GM21528 (cell line): ENCODE measurements around the gene MAF.

Experiments
- ATAC-seq: cut with Tn5 transposase; IDR thresholded peaks from one replicate; pipeline ENCODE4 v1.9.1; 2021; ENCODE audit warnings: mild to moderate bottlenecking, moderate library complexity; ENCODE audit not compliant: unreplicated experiment, low FRiP score

Gene MAF

DNA sequence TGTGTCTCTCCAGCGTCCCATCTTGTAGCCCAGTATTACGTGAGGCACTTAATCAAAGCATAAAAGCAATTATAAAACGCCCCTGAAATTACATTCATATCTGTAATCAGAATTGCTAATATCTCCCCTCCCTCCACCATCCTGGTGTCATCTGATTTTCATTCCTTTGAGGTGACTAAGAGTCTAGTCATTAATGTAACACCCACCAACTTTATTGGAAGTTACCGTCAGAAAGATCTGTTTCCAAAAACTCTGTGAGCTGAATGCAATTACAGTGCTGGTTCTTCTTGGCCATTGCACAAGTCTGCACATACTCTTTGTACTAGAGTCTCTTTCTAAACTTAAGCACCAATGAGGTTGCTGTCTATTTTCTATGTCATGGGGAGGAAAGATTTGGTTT, 12.5 kb upstream of the MAF start:
- no peak for ATAC-seq

DNA sequence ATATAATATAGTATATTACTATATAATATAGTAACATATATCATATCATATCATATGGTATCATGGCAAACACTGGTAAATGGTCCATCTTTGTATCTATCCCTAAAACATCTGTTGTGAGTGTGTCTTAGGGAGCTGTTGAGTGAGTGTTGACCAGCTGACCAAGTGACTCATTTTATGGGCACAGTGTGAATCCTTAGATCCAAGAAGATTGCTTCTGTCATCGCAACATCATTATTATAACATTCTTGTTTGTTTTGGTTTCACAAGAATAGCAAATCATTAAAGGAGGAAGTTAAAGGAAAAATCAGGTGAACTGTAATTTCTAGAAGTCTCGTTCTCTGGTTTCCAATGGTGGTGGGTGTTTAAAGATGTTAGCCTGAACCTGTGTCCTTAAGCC, 11.7 kb upstream of the MAF start:
- no peak for ATAC-seq

DNA sequence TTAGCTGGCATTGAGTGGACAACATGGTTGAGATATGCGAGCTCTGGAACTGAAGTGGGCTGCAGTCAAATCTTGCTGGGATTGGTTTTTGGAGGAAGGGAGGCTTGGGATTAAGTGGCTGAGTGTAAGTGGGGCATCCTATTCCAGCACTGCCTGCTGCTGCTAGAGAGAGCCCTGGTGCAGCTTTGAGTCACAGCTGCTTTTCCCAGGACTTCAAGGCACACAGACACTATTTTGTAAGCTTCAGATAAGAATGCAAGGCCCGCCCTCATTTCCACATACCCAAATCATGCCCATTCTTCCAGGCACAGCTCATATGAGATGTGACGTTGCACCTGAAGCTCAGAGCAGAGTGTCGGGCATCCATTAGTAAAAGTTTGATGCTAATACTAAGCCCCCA, 10.2 kb upstream of the MAF start:
- no peak for ATAC-seq

DNA sequence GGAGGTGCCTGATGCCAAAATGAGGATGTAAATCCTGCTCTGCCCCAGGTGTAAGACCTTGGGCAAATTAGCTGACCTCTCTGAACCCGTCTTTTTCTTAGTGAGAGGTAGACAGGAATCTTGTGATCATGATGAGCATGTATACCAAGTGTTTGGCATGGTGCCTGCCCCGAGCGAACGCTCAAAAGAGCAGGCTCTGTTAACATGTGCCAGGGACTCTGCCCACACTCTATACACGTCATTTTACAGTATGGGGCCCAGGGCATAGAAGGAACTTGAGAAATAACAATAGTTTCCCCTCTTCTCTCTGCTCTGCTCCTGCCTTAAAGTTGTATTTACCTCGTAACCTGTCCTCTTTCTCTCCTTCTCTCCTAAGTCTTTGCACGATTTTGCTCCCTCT, 9.3 kb upstream of the MAF start:
- no peak for ATAC-seq

DNA sequence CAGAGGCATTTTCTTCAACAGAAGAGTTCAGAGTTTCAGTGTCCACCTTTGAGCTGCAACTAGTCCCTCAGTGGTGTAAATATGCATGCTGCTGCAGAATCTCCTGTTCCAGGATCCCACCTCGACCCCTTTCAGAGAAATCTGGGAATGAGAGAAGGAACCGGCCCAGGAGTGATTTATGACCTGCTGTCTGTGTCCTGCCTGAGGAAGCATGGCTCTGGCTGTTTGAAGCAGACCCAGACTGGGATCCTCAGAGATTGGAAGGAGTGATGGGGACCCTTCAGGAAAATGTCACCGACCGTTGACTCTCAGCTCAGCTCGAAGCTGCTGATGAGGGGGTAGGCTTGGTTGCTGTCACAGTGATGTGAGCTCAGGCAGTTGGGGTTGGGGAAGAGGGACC, 8.4 kb upstream of the MAF start:
- no peak for ATAC-seq

DNA sequence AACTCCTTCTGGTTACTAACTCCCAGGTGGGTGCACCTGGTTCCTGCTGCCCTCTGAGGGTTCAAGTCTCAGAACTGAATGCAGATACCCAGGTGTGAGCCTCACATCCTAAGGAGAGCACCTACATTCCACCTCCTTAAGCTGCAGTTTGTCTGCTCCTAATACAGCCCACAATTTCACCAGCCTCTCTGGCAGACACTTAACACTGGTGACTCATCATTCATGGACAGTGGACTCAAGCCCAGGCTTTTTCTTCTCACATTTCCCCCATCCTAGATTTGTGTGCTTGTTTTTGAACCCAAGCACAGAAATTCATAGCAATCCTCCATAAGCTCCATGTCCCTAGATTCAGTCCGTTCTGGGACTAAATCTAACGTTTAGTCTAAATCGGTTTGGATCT, 7.0 kb upstream of the MAF start:
- no peak for ATAC-seq

DNA sequence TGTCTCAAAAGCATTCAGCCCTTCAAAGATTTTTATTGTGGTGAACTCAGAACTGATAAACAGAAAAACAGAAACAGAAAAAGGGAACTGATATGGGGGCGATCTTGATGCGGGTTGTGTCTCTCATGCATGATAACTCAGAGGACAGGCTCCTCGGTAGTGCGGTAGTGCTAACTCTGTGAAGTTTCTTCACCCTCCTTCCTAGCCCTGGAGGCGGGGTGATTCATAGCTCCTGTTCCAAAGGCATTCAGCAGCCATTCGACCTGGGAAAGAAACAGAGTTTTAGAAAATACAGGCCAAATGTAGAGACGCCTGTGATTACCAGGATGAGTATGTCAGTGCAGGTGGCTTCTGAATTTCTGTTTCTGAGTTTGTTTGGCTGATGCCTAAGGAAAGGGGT, 5.5 kb upstream of the MAF start:
- peak; percentile 70 for ATAC-seq

DNA sequence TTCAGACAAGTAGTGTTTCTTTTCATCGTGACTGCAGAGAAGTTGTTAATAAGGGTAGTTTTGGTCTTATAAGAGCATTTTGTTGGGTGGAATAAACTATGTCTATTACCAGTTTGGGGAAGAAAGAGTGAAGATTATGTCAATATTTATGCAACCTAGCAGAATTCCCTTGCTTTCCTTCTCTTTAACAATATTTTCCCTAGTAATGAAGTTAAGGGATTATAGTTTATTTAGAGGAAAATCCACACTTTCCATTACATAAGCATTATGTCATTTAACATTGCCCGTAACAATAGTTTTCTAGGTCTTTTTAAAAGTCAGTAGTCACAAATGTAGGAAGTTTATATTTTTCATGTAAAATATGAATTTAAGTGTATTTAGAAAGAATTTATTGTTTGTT, 2.5 kb upstream of the MAF start:
- ATAC-seq, result no peak

DNA sequence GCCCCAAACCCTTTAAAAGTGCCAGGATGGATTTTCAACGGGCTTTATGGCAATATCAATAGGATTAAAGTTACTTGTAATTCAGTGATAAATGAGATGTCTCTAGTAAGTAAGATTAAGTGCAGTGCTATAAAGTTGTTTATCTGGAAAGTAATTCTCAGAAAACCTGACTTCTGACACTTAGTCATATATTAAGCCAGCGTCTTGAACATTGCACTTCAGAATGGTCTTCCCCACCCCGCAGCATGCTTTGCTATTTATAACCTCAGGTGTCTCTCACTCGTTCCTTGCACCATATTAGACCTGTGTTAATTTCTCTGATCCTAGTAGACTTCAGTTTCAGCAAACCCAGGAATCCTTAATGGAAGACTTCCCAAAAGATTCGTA, 2.1 kb upstream of the MAF start:
- ATAC-seq, result no peak

DNA sequence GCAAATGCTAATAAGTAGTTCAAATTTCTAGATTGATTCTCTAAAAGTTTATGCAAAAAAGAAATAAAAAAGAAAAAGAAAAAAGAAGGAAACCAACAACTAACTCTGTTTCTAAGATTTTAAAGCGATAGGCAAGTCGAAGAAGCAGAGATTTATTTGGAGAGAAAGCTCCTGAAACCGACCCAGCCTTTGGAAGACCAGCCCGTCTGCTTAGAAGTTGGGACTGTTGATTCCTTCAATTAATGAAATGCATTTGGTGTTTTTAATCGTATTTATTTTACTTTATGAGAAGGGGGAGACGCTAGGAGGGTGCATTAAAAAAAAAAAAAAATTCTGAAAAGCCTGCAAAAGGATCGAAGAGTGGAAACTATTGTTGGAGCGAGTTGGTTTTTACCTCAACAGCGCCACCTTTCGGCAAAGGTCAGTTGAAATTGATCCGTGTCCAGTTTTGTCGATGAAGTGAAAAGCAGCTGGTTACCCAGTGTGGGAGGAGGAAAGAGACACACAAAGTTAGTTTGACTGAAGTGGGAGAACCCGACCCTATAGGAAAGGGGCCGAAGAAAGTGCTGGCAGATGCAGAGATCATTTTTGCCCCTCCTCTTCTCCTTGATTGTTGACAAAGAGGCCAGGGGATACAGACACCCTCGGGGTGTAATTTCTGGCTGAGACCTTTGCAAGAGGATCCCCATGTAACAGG, 1.5 kb upstream of the MAF start:
- no peak for ATAC-seq

DNA sequence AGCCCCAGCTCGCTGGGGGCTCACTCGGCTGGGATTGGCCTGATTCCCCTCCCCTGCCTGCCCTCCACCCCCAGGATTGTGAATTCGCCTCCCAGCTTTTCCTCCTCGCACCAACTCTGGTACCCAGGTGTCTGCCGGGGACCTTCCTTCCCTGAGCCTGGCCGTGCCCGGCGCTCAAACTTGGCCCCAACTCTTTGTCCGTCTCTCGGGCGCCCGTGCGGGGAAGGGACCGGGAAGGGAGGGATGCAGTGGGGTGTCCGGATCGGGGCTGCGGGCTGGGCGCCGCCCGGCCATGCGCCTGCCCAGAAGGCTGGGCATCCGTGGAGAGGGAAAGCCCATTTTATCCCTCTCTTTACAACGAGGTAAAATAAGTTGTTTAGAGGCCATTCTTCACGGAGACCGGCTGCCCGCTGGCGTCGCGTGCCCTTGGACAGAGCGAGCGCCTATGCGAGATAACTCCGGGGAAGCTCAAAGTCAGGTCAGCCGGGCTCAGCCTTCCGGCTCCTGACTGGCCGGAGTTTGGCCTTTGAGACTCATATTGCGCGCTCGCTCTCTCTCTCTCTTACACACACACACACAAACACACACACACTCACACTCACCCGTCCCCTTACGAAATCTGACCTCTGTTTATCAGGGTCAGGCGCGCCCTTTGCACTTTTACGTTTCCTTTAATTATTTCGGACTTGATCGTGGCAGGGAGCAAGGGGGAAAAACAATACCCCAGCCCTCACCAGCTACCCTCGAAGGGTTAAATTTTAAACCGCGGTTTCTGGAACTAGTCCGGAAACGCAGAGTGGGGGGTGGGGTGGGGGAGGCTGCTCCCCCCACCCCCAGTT, 774 bp upstream of the MAF start:
- ATAC-seq, result no peak

DNA sequence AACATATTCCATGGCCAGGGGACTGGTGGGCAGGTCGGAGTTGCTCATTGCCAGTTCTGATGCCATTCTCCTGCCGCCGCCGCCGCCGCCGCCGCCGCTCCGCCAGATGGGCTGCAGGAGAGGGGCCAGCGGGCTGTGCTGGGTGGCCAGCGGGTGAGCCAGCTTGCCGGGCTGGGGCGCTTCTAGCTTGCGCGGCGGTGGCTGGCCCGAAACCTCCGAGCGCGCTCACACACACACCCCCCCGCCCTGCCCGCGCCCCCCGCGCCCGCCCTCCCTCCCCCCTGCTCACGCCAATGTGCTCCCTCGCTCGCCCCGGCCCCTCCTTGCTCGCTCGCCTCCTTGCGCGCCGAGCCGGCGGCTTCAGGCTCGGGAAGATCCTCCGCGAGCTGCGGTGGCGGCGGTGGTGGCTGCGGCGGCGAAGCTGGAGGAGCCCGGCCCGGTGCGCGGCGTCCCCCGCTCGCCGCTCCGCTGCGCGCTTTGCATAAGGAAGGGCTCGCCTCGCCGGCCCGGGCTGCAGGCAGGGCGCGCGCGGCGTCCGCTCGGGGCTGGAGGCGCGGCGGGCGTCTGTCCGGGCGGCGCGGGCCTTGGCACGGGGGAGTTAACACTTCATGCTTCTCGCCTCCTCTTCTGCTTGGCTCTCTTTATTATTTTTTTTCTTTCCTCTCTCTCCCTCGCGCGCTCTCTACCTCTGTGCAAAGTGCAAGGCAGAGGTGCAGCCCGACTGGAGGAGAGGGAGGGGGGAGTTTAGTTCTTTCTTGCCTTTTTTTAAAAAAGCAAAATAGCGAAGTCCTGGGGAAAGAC, 500 bp downstream of the MAF start:
- peak; percentile 51 for ATAC-seq

DNA sequence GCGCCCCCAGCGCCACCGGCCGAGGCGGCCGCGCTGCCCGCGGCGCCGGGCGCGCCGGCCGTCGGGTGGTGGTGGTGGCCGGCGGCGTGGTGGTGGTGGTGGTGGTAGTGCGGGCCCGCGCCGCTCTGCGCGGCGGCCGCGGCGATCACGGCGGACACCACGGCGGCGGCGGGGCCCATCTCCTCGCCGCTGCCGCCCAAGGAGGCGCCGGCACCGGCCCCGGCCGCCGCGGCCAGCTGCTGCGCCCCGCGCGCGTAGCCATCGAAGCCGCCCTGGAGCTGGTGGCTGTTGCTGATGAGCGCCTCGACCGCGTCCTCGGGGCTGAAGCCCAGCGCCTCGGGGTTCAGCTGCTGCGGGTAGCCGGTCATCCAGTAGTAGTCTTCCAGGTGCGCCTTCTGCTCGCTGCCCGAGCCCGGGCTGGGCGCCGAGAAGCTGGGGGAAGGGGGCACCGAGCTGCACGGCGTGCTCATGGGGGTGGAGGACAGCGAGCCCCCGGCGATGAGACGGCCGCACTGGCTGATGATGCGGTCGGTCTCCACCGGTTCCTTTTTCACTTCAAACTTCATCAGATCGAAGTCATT, 1.2 kb downstream of the MAF start:
- no peak for ATAC-seq

DNA sequence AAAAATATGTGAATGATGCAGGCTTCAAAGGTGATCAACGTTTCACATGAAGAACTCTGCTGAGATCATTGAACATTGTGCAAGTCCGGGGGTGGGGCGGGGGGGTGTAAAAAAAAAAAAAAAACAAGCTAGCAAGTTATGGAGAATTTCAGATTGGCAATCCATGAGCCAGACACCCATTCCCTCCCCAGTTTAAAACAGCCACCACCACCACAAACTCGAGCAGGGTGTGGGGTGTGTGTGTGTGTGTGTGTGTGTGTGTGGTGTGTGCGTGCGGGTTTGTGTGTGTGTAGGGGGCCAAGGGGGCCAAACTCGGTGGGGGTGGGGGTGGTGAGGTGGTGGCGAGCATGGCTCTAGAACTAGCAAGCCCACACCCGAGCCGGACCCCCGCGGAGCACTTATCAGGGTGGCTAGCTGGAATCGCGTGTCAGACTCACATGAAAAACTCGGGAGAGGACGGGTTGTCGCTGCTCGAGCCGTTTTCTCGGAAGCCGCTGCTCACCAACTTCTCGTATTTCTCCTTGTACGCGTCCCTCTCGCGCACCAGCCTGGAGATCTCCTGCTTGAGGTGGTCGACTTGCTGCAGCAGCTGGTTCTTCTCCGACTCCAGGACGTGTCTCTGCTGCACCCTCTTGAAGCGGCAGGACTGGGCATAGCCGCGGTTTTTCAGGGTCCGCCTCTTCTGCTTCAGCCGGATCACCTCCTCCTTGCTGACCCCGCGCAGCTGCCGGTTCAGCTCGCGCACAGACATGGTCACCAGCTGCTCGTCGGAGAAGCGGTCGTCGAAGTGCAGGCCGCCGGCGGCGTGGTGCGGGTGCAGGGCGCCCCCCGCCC, 2.0 kb downstream of the MAF start:
- no peak for ATAC-seq

DNA sequence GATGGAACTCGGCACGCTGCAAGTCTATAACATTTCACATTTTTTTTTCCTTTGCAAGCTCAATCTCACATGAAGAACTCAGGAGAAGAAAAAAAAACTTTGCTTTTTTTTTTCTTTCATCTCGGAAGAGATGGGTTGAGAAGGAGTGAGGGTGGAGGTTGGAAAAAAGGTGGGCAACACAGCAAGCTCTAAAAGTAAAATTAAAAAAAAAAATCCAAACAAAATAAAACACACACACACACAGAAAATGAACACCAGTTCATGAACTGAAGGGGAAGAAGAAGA, 2.5 kb downstream of the MAF start:
- no peak for ATAC-seq

DNA sequence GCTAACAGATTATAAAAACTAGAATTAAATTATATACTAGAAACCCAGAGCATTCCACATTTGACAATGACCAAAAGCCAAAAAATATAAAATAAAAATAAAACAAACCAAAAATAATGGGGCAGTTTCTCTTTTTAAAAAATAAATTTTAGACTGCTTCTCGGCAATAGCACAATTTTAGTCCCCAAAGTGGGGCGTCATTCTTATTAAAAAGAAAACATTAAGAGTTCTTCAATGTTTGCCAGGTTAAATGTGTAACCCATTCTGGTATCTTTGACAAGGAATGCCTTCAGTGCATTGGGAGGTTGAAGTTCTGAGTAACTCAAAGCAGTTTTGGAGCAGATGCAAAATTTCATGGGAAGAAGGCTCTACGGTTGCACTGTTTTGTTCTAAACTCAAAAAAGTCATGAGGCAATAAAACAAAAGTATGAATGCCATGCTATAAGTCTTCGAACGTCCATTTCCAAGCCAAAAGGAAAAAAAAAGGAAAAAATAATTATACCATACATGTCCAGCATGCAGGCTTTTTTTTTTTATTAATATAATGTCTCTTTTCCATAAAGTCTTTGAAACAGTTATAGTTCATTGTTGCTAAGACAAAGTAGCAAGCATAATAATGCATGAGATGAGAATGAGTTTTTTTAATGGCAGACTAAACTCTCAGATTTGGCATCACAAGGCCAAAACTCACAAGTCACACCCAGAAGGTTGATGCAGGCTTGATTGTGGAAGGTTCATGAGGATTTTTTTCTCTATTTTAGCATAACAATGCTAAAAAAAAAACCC, 3.1 kb downstream of the MAF start:
- ATAC-seq, result no peak

DNA sequence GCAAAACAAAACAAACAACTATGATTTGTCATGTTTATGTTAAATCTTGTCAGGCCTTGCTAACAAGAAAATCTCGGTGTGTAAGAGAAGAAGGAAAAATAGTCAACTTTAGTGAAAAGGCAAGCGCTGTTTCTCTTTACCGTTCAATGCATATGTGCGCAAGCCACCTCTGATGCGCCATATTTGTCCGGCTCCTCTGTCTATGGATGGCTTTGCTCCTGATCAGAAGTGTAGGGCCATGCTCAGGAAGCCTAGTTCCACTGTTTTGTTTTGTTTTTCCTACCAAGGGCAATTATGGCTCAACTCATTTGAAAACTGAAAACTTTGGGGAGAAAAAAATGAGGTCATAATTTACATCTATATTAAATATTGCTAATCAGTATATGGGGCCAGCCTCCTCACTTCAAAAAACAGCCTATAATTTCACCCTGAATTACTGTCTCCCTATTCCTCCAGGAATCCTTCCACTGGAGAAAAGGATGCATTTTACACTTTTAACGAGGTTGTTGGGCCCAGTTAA, 4.5 kb downstream of the MAF start:
- no peak for ATAC-seq

DNA sequence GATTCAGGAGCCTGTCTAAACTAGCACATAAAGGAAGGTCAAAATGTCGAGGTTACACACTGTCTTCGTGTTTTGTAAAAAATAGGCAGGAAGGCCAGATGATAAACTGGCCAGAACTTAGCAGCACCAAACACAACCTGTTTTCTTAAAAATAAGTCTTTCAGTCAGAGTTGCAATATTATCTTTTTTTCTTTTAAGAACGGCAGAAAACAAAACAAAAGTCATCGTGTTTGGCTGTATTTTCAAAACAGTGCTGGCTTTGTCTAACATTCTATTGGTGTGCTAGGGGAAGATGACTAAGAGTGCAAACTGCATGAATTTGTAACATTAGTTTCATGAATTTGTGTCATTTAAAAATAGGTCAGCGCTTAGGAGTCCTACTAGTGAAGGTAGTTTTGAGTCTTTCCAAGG, 5.3 kb downstream of the MAF start:
- no peak for ATAC-seq

DNA sequence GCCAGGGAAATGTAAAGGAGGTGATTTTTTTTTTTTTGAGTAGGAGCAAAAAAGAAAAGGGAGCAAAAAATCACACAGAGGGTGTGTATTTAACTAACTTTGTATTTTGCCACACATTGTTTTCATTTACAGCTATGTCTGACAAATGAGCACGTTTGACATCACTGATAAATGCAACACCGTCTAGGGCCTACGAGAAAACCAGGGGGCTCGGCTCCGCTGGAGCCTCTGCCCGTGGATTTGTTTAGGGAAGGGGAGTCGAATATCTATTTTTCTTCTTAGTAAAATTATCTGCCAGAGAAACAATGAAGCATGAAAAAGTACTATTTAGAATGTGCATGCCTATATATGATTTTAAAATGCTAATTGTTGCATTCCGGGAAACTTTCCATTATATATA, 6.8 kb downstream of the MAF start:
- ATAC-seq, result no peak
